GM19455 (cell line): Measurements from ENCODE around the gene ADAMTS6.
"Not testable (repeated sequence)": the region's sequence is repeated elsewhere in the genome, so short reads cannot be mapped to it uniquely, and the experiment has no call there.

Source experiments
- ATAC-seq: cut with Tn5 transposase; IDR thresholded peaks from one replicate; pipeline ENCODE4 v1.9.1; 2021; ENCODE audit not compliant: unreplicated experiment

The ADAMTS6 gene

GRCh38 chr5:65199993-65200675 lies 281.6 kb downstream of the ADAMTS6 start:
- no peak for ATAC-seq

- ATAC-seq = no peak
Observed at GRCh38 chr5:65198456-65199120, 283.1 kb downstream of the ADAMTS6 start.

DNA sequence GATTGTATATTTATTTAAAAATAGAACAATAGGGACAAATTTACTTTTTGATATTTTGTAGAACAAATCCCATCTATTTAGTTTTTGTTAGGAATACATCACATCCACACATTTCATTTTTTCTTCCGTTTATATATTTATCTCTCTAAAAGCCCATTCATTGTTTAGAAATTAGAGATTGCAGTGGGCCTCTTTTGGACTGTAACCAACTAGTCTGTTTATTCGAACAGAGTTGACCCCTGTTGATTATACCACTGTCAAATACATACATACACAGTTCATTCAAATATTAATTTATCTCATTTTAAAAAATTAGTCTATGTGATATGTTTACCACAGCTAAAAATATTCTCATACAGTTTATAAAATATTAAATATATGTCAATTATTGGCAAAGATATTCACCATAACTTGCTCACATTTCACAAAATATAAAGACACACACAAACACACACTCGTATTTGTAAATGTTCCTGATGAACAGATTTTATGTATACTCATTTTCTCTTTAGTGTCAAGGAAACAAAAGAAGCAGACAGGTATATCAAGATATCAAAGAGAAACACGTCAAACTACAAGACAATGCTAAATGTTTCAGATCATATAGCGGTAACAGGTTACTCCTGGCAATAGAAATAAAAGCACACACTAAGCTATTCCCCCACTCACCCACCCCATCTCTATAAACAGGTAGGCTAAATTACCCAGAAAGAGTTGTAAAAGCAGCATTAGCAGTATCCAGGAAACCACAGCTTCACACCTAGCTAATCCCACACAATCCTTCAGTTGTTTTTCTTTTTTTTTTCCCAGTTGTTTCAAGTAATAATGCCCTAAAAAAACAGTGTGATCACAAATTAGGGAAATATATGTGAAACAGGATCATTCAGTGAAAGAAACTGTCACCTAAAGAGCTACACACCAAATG lies 283.9 kb downstream of the ADAMTS6 start:
- no peak for ATAC-seq

- ATAC-seq = no peak
Observed at GRCh38 chr5:65194871-65195270, 286.8 kb downstream of the ADAMTS6 start.

GRCh38 chr5:65192331-65192730 lies 289.4 kb downstream of the ADAMTS6 start:
- ATAC-seq = no peak

DNA sequence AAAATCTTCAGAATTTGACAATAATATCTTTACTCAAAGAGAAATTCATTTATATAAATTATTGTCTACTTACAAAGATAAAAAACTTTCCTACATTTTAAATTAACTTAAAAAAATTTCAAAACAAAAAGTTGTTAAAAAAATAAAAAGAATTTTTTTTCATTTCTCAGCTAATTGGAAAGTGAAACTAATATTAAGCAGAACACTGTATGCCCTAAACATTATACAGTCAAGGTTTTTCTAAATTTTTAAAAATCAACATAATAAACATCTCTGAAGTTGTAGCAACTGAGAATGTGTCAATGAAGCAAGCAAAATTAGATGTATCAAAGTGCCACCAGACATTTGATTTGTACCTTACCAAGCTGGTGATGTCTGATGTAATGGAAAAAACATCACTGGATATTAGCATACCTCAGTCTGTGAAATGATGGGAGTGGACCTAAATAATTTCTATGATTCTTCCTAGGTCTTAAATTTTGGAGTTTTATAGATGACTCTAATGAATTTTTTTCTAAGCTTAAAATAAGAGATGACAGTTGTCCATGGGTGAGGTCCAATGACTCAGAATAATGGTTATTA lies 290.1 kb downstream of the ADAMTS6 start:
- ATAC-seq = no peak

- ATAC-seq = peak; percentile 60
Observed at GRCh38 chr5:65190328-65191053, 291.2 kb downstream of the ADAMTS6 start.

DNA sequence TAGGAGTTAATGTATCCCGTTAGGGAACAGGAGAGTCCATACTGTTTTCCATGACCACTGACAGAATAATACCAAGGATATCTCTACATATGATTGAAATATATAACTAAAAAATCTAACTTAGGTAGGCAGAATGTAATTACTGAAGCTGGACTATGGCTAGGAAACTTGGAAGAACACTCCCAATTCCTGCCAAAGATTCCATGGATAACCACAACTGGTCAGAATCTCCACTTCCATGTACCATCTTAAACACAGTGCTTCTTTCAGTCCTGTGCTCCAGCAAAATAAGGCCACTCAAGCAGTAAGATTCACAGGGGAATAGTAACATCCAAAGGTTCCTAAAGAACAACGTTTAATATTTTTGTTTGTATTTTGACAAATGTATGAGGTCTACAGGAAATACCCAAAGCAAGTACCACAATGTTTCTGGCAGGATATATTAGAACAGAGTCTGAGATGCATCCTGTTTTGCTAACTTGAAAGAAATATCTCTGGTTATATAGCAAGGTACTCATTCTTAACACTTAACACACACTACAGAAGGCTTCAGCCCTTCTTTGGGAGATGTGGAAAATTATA lies 295.0 kb downstream of the ADAMTS6 start:
- ATAC-seq = no peak

GRCh38 chr5:65185468-65185867 lies 296.3 kb downstream of the ADAMTS6 start:
- ATAC-seq = no peak

GRCh38 chr5:65184780-65185179 lies 296.9 kb downstream of the ADAMTS6 start:
- no peak for ATAC-seq

DNA sequence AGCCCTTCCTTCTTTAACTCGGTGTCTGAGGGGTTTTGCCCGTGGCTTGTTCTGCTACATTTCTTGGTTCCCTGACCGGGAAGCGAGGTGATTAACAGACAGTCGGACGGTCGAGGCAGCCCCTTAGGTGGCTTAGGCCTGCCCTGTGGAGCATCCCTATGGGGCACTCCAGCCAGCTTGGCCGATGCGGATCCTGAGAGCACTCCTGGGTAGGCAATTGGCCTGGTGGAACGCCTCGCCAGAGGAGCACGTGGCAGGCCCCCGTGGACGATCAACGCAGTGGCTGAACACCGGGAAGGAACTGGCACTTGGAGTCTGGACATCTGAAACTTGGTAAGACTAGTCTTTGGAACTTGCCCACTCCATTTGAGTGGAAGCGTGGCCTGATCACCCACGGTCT lies 307.5 kb downstream of the ADAMTS6 start:
- ATAC-seq = not testable (repeated sequence)

- ATAC-seq = no peak
Observed at GRCh38 chr5:65173130-65173525, 308.6 kb downstream of the ADAMTS6 start.

DNA sequence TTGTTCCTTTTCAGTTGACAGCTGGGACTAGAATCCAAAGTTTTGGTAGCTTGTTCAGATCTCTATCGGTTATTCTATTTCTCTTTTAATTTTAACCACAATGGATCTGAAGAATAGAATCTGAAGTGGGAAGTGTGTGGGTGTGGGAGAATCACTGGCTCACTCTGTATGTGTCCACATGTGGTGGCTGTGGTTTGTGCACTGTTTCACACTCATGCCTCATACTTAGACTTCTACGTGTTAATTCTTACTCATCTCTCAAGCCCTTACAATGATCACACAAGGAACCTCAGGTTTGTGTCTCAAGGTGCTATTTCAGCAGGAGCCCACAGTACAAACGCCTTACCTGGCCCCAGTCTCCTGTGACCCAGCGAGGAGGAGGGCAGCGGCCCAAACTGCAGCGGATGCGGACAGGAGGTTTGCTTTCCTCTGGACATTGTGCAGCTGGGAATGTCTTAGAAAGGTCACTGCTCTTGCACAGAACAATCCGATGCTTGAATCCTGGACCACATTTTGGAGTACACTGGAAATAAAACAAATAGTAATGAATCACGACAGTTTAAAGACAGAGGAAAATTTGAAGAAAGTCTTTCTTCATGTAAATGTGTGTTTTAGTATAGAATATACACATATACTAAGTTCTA lies 309.1 kb downstream of the ADAMTS6 start:
- peak; percentile 91 for ATAC-seq

GRCh38 chr5:65171645-65172044 lies 310.1 kb downstream of the ADAMTS6 start:
- ATAC-seq = no peak

DNA sequence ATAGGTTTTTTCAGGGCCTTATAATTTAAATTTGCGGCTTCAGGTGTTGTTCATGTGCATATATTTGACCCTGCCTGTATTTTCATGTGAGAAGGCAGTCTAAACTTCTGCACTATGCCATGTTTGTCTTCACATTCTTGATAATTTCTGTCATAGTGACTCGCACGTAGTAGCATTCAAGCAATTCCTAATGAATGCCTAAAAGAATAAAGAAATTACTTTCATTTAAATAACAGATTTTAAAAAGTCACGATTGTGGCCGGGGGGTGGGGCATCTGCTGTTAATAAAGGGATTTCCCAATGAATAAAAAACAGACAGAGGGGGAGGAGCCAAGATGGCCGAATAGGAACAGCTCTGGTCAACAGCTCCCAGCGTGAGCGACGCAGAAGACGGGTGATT lies 318.0 kb downstream of the ADAMTS6 start:
- ATAC-seq = no peak

- no peak for ATAC-seq
Observed at GRCh38 chr5:65161655-65162054, 320.1 kb downstream of the ADAMTS6 start.

- no peak for ATAC-seq
Observed at GRCh38 chr5:65157906-65158603, 323.7 kb downstream of the ADAMTS6 start.

DNA sequence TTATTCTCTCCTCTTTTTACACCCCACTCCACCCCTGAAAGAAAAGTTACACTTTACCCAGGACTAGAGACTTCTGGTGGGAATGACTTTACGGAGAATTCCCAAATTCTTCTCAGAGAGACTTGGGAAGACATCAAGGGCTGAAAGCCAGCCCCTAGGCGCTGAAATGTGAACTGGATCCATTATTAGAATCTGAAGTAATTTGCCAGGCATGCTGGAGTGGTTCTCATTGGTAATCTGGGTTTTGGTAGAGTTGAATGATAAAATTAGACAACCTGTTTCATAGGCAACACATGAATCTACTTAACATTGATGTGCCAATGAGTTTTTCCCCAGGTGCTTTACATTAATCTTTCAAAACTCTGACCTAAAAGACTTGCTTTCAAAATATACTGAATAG lies 324.8 kb downstream of the ADAMTS6 start:
- no peak for ATAC-seq

- no peak for ATAC-seq
Observed at GRCh38 chr5:65152131-65152530, 329.6 kb downstream of the ADAMTS6 start.
